Measurements from ENCODE around the gene SAA2. TPM values are rescaled to one million over a fixed set of nuclear protein-coding genes. Genes with fewer than 3 reads are reported as not detected.
"Not testable (repeated sequence)": the region's sequence is repeated elsewhere in the genome, so short reads cannot be mapped to it uniquely, and the experiment has no call there.

SAA2 gene
- total RNA-seq, 2 experiments from 2014 or later = not detected

GRCh38 chr11:18204220-18204619 lies 44.2 kb downstream of the SAA2 start:
- Mint-ChIP-seq H3K9me3 (ENCODE audit: low read depth) (no peaks in the 10 kb centered on the region), H3K4me3 (no peak overlapping the region), H3K36me3 (no peaks in the 10 kb centered on the region), H3K4me1 (peaks cover 14% of the 10 kb centered on the region), H3K27me3 (peaks cover 50% of the 10 kb centered on the region), H3K27ac (no peak overlapping the region)
- CTCF ChIA-PET = interaction anchor here (0.7 to 2.0 kb wide), 6 partner anchors 16 to 94 kb away, joined by 3 to 22 read pairs (median 4); no protein-coding TSS in a partner anchor
- no peak for ATAC-seq
- no peak for DNase-seq

- DNase-seq = no peak
- no peaks in the 10 kb centered on the region for H3K9me3 Mint-ChIP-seq (ENCODE audit: low read depth)
- no peaks in the 10 kb centered on the region for H3K36me3 Mint-ChIP-seq
- H3K27ac Mint-ChIP-seq = no peak overlapping the region
- CTCF ChIA-PET = interaction anchor here (0.7 to 2.0 kb wide), 7 partner anchors 16 to 93 kb away, joined by 3 to 22 read pairs (median 3); no protein-coding TSS in a partner anchor
- peaks cover 46% of the 10 kb centered on the region for H3K27me3 Mint-ChIP-seq
- H3K4me3 Mint-ChIP-seq = no peak overlapping the region
- no peak for ATAC-seq
- H3K4me1 Mint-ChIP-seq = peaks cover 14% of the 10 kb centered on the region
Measured at GRCh38 chr11:18203723-18204122, 44.7 kb downstream of the SAA2 start.

- H3K27me3 Mint-ChIP-seq = peaks cover 35% of the 10 kb centered on the region
- H3K9me3 Mint-ChIP-seq (ENCODE audit: low read depth); DNase-seq; H3K4me3 Mint-ChIP-seq; CTCF ChIA-PET; H3K36me3 Mint-ChIP-seq; H3K4me1 Mint-ChIP-seq; ATAC-seq; H3K27ac Mint-ChIP-seq: not testable (repeated sequence)
Measured at GRCh38 chr11:18197738-18198137, 50.7 kb downstream of the SAA2 start.

GRCh38 chr11:18196532-18196931 lies 51.9 kb downstream of the SAA2 start:
- H3K27me3 Mint-ChIP-seq = peaks cover 35% of the 10 kb centered on the region
- H3K4me3 Mint-ChIP-seq = no peak overlapping the region
- CTCF ChIA-PET = no interaction called here
- no peaks in the 10 kb centered on the region for H3K9me3 Mint-ChIP-seq (ENCODE audit: low read depth)
- DNase-seq (no peak), ATAC-seq (no peak)
- H3K4me1 Mint-ChIP-seq = no peaks in the 10 kb centered on the region
- no peaks in the 10 kb centered on the region for H3K36me3 Mint-ChIP-seq
- no peak overlapping the region for H3K27ac Mint-ChIP-seq

Other genes starting within 250 kb of the SAA2 start
- 10 to 100 TPM; 30.4 to 38.8 TPM for gene SERGEF, start 235.6 kb downstream of the SAA2 start, total RNA-seq
- under 1 TPM; 0.26 to 0.40 TPM for gene TPH1, start 202.4 kb downstream of the SAA2 start, total RNA-seq
- gene SAAL1, start 142.6 kb downstream of the SAA2 start, total RNA-seq = 10 to 100 TPM; 30.0 to 35.3 TPM
- not detected for gene MRGPRX3, start 116.1 kb downstream of the SAA2 start, total RNA-seq
- gene MRGPRX4, start 75.8 kb downstream of the SAA2 start, total RNA-seq = not detected
- not detected for gene SAA4, start 11.9 kb downstream of the SAA2 start, total RNA-seq
- not detected for gene SAA1, start 17.6 kb upstream of the SAA2 start, total RNA-seq
- 10 to 100 TPM; 19.3 to 19.8 TPM for gene HPS5, start 73.5 kb upstream of the SAA2 start, total RNA-seq
- 10 to 100 TPM; 40.0 to 47.7 TPM for gene GTF2H1, start 73.9 kb upstream of the SAA2 start, total RNA-seq
- 1,000 to 10,000 TPM in 1 of 2 experiments, 100 to 1,000 TPM in 1; 826 to 1,022 TPM for gene LDHA, start 145.9 kb upstream of the SAA2 start, total RNA-seq
- under 1 TPM in 1 of 2 experiments, not detected in 1; 0.16 TPM for gene LDHC, start 163.7 kb upstream of the SAA2 start, total RNA-seq
- not detected for gene LDHAL6A, start 207.2 kb upstream of the SAA2 start, total RNA-seq

All from activated CD8-positive, alpha-beta memory T cell treated with anti-CD3 and anti-CD28 coated beads, Interleukin-2, amount 10 ng/mL, durations not matched to agents 7 days and 5 days (primary cell).